HG03571 (cell line): Measurements from ENCODE around the gene RALGAPA2.

Experiments used
- ATAC-seq: cut with Tn5 transposase; IDR thresholded peaks from one replicate; pipeline ENCODE4 v1.9.1; 2021; ENCODE audit not compliant: unreplicated experiment

Gene RALGAPA2

DNA sequence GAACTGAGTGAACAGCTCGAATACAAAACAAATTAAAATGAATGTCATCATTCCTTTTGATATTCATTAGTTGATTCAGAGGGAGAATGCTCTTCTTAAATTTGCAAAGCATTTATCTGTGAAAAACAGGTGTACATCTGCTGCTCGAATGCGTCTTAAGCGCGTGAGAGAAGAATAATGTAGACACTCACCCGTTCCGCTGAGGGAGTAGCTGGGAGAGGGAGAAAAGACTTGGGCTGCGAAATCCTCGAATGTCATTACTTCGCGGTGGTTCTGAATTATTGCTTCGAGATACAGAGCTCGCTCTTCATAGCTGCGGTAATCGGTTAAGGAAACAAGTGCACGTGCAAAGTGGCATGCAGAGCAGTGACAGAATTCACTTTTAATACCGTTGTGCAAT, 300.6 kb downstream of the RALGAPA2 start:
- no peak for ATAC-seq

DNA sequence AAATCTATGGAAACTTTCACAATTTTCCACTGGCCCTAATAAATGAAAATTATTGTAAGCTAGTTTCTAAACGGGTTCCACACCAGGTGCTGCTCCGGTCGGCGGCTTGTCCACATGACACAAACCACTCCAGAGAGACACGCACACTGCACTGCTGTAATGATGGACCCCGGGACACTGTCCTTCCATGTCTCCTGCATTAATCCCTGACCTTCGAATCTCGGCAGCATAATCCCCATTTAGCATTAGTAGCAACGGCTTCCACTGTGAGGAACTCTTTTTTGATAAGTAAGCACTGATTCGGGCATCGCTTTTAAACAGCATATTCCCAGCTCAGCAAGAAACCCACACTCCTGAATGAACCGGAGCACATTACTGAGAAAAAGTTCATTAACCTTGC, 301.0 kb downstream of the RALGAPA2 start:
- no peak for ATAC-seq

DNA sequence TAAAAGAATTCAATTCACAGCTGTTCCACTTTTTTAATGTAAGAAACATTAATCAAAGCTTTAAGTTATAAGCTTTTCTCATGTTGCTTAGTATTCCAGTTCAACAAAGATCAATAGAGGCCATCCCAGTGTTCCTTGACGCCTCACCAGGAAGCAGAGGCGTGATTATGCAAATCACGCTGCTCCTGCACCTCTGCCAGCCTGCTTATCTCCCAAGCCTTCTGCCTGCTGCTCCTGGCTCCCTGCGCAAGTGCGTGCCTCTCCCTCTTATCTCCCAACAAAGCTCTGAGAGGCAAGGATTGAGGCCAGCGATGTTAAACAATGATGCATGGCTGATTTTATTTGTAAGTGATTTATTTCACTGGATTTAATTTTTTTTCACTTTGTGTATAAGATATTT, 301.8 kb downstream of the RALGAPA2 start:
- ATAC-seq: no peak

GRCh38 chr20:20409331-20409730, 303.1 kb downstream of the RALGAPA2 start:
- ATAC-seq: no peak

DNA sequence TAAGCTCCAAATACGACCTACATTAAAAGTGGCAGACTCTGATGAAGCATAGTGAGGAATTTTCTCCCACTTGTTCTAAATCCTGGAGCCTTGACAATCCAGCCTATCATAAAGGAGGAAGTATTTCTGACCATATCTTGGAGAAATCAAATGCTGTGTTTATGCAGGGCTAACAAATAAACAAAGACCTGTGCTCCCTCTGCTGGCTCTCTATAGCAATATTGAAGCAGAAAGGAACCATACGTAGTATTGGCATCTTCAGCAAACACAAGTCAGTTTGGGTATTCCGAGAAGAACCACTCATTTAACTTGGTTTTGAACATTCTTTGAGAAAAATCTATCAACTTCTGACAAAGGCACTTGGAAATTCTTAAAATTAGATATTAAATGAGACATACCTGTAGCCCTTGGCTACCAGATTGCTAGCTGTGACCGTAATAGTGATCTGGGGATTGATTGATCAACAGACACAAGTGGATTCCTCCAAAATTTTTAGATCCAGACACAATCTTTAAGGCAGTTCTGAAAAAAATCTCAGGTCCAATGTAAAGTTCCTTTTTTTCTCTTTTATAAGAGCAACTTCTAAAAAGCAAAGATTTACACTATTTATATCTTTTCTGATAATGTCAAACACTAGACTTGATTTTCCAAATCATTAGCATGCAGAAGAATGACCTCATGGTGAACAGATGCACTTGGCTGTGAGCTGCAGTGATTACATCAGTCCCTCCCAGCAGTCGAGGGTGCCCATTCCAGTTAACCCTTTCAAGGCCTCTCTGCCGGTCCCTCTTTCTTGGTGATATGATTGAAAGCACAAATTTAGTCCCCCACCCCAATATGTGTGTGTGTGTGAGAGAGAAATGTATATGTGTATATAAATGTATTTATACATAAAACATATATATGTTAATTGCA, 304.3 kb downstream of the RALGAPA2 start:
- no peak for ATAC-seq

DNA sequence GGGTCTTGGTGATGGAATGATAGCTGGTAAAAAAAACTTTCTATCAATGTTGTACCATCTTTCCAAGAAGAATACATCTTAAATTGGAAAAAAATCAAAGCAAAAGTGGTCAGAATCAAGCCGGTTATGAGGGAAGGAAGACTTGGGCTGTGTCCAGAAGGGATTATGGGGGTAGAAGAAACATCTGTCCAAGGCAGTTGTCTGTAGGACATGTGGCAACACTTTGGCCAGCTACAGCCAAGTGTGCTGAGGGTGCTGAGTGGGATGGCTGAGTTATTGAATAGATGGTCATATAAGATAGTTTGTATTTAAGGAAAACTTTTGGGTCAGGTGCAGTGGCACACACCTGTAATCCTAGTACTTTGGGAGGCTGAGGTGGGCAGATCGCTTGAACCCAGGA, 306.1 kb downstream of the RALGAPA2 start:
- no peak for ATAC-seq

GRCh38 chr20:20405623-20406022, 306.8 kb downstream of the RALGAPA2 start:
- ATAC-seq: no peak

GRCh38 chr20:20404633-20405032, 307.8 kb downstream of the RALGAPA2 start:
- no peak for ATAC-seq

- ATAC-seq: no peak
Observed at GRCh38 chr20:20401991-20402390, 310.5 kb downstream of the RALGAPA2 start.

- no peak for ATAC-seq
Observed at GRCh38 chr20:20399531-20400500, 312.6 kb downstream of the RALGAPA2 start.

- ATAC-seq: no peak
Observed at GRCh38 chr20:20398123-20398522, 314.3 kb downstream of the RALGAPA2 start.

DNA sequence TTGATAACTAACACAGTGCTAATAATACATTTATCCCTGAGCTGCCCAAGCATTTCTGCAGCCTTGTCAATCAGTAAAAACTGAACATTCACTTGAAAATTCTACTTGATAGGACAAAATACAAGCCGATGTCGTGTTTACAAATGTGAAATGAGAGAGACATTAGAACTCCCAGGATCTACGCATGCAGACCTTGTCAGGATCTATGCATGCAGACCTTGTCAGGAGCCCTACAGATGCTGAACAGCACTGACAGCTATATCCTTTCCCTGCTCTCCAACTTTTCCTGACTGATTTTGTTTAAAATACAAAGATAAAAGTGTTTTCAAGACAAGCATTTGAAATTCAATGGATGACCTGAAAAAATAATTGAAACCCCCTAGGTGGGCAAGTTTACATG, 315.6 kb downstream of the RALGAPA2 start:
- no peak for ATAC-seq

- ATAC-seq: no peak
Observed at GRCh38 chr20:20395903-20396568, 316.4 kb downstream of the RALGAPA2 start.

GRCh38 chr20:20395087-20395486, 317.4 kb downstream of the RALGAPA2 start:
- no peak for ATAC-seq

GRCh38 chr20:20393207-20394120, 319.0 kb downstream of the RALGAPA2 start:
- no peak for ATAC-seq

DNA sequence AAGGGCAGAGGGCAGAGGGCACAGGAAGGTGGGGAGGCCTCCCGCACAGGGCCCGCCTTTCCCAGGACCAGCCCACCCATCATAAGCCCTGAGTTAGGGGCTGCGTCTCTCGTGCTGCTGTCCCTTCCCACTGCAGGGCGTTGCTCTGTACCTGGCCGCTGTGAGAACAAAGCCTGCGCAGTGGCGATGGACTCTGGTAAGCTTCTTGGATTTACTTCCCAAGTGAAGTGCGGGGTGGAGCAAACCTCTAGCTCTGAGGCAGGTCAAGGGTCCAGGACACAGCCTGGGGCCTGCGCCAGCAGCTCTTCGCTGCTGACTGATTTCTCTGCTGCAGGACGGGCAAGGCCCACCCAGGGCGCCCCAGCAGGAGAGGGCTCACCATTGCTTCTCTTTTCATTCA, 320.7 kb downstream of the RALGAPA2 start:
- ATAC-seq: no peak

- no peak for ATAC-seq
Observed at GRCh38 chr20:20391115-20391514, 321.3 kb downstream of the RALGAPA2 start.

- ATAC-seq: no peak
Observed at GRCh38 chr20:20390393-20390792, 322.1 kb downstream of the RALGAPA2 start.

DNA sequence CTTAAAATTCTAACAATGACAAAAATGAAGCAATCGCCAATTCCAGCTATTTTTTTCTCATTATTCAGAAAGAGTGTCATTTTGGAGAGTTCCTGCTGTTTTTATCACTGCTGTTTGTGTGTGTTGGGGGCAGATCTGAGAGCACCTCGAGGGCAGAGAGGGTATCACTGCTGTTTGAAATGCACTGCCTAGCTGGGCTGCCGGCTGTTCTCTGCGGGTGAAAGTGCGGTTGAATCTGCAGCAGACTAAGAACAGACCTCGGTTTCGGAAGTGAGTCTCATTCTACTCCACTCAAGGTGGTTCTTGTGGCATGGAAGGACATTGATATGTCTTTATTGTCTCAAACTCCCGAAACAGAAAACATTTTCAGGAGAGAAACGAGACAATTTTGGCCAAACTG, 326.3 kb downstream of the RALGAPA2 start:
- ATAC-seq: no peak

DNA sequence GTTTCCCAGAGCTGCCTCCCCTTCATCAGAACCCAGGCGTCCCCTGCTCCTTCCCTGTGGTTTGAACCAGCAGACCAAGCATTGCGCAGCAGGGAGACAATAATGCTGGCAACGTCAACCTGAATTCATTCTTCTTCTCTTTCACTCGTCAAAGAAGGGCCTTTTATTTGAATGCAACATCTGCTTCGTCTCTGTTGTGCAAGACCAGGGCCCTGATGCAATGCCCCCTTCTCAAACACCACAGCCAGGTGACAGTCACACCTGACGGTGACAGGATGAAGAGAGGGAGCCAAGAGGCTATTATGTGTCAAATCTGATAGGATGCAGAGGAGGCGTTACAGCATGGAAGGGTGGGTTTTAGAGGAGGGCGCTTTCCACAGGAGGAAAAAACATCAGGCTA, 336.6 kb downstream of the RALGAPA2 start:
- ATAC-seq: no peak
